WI38 (cell line): Measurements from ENCODE around the gene RAB5IF.

Source experiments
- H3K4me3 ChIP-seq: 2 replicates; pipeline ENCODE4 v1.5.1; 2011; ENCODE audit warnings: low read depth, mild to moderate bottlenecking, control low read depth, low read length
- TF ChIP-seq, protein P1 (sequence below): IDR thresholded peaks from 2 replicates; pipeline ENCODE4 v1.5.1; 2012; ENCODE audit warnings: low read depth, mild to moderate bottlenecking, control low read depth, low read length

The RAB5IF gene

DNA sequence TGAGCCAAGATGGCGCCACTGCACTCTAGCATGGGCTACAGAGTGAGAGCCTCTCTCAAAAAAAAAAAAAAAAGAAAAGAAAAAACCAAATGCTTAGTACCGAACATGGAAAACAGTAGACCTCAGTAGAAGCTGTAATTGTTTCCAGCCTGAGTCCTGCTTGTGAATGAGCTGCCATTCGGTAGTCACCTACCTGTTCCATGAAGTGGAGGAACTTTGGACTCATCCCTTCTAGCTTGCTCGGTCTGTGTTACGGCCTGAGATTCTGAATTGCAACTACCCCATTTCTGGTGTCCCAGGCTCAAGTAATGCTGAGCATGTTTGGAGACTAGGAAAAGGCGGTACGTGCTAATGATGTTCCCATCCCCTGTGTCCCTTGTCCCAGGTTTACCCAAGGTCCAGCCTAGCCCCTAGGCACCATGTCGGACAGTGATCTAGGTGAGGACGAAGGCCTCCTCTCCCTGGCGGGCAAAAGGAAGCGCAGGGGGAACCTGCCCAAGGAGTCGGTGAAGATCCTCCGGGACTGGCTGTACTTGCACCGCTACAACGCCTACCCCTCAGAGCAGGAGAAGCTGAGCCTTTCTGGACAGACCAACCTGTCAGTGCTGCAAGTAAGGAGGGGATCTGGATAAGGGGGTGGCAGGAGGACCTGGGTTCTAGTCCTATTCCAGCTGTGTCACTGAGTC is 27.1 kb upstream of the RAB5IF start:
- TF ChIP-seq, protein P1, sequence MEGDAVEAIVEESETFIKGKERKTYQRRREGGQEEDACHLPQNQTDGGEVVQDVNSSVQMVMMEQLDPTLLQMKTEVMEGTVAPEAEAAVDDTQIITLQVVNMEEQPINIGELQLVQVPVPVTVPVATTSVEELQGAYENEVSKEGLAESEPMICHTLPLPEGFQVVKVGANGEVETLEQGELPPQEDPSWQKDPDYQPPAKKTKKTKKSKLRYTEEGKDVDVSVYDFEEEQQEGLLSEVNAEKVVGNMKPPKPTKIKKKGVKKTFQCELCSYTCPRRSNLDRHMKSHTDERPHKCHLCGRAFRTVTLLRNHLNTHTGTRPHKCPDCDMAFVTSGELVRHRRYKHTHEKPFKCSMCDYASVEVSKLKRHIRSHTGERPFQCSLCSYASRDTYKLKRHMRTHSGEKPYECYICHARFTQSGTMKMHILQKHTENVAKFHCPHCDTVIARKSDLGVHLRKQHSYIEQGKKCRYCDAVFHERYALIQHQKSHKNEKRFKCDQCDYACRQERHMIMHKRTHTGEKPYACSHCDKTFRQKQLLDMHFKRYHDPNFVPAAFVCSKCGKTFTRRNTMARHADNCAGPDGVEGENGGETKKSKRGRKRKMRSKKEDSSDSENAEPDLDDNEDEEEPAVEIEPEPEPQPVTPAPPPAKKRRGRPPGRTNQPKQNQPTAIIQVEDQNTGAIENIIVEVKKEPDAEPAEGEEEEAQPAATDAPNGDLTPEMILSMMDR, result no peak
- no peak overlapping the region for H3K4me3 ChIP-seq

DNA sequence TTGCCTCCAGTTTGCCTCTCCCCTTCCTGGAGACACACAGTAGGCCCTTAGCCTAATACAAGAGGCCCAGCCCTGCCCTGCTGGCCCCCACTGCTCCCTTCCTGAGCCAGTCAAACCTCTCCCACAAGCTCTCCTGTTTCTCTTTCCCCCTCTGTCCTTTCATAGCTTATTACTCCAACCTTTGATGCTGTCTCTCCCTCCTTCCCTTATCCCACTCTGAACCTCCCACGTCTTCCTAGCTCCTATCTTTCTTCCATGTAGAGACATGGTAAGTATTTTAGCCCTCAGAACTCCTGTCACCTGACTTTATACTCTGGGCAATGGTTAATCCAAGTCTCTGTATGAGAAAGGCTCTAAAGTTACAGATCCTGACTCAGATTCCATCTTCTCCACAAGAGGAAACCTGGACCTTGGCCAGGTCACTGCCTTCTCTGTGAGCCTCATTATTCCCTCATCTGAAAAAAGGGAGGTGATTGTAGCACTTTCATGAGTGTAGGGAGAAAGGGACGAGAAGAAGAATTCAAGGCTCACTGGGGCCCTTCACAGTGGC is 25.5 kb upstream of the RAB5IF start:
- TF ChIP-seq, protein P1, result no peak
- no peak overlapping the region for H3K4me3 ChIP-seq

DNA sequence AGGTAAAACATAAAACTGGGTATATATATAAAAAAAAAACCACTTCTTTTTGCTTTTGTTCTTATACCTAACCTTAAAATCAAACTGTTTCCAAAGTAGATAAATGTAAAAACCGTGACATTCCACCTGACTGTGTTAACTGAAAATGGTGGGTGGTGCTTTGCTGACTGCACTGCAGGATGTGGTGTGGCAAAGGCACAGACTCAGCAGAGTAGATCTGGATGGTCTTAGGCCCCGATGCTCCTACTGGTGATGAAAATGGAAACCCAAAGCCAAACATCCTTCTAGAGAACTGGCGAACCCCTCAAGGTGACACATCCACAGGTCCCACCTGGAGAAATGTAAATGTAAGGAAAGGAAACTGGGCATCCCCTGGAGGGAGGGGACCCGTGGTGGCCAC is 23.3 kb upstream of the RAB5IF start:
- H3K4me3 ChIP-seq, result no peak overlapping the region
- TF ChIP-seq, protein P1, result no peak

DNA sequence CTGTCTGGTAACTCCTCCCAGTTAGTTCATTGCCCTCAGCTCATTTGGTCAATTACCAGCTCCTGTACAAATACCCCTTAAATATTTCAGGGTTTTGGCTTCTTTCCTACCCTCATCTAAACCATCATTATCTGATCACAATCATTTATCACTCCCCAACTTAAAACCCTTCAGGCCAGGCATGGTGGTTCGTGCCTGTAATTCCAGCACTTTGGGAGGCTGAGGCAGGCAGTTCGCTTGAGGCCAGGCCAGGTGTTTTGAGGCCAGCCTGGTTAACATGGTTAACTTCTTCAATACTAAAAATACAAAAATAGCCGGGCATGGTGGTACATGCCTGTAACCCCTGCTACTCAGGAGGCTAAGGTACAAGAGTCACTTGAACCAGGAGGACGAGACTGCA is 22.8 kb upstream of the RAB5IF start:
- TF ChIP-seq, protein P1, result no peak
- no peak overlapping the region for H3K4me3 ChIP-seq

DNA sequence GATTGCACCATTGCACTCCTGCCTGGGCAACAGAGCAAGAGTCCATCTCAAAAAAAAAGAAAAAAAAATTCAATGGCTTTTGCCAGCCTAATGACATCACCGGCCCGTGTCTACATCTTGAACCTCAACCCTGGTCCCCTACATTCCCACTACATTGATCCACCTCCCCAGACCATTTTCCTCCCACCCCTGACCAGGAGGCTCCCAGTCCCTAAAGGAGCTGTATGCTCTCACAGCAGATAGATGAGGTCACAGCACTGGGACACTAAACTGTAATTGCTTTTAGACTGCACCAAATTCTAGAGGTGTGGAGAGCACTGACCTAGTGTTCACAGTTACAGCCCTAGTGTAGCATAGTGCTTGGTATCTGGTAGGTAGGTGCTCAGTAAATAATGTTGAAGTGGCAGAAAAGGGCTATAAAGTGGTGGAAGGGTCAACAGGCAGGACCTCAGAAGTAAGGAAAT is 21.5 kb upstream of the RAB5IF start:
- no peak overlapping the region for H3K4me3 ChIP-seq

DNA sequence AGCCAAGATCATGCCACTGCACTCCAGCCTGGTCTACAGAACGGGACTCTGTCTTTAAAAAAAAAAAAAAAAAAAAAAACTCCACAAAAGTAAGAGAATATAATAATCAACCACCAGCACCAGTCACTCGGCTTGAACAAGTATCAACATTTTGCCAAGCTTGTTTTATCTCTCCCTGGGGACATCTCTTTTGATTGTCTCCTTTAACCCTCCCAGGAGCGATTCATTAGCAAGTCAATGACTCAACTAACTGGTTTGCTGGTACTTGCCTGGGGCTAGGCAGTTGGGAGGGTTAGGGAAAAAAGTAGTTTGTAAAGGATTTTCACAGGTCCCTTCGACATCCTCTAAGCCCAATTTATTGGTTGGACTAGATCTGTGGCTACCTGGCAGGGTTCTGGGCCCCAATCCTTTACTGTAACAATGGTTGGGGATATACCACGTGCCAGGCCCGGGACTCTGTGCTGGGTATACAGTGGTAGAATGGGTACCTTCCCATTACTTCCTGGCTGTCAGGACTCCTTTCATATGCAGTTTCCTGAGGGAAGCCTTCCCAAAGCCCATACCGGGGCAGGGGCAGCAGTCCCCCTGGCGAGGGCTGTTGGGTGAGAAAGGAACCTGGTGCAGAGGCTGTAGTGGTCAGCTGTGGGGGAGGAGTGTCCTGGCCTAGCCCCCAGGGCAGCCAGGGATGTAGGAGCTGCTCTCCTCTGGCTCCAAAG is 20.0 kb upstream of the RAB5IF start:
- H3K4me3 ChIP-seq, result no peak overlapping the region
- TF ChIP-seq, protein P1, result no peak

More for the DNA sequence above, 21.5 kb upstream of the RAB5IF start:
- TF ChIP-seq, protein P1, result no peak
